Measurements from ENCODE around the gene CRYBA1. TPM values are rescaled to one million over a fixed set of nuclear protein-coding genes. Genes with fewer than 3 reads are reported as not detected.

CRYBA1 gene
- total RNA-seq, 2 donors from 2014 or later: not detected

DNA sequence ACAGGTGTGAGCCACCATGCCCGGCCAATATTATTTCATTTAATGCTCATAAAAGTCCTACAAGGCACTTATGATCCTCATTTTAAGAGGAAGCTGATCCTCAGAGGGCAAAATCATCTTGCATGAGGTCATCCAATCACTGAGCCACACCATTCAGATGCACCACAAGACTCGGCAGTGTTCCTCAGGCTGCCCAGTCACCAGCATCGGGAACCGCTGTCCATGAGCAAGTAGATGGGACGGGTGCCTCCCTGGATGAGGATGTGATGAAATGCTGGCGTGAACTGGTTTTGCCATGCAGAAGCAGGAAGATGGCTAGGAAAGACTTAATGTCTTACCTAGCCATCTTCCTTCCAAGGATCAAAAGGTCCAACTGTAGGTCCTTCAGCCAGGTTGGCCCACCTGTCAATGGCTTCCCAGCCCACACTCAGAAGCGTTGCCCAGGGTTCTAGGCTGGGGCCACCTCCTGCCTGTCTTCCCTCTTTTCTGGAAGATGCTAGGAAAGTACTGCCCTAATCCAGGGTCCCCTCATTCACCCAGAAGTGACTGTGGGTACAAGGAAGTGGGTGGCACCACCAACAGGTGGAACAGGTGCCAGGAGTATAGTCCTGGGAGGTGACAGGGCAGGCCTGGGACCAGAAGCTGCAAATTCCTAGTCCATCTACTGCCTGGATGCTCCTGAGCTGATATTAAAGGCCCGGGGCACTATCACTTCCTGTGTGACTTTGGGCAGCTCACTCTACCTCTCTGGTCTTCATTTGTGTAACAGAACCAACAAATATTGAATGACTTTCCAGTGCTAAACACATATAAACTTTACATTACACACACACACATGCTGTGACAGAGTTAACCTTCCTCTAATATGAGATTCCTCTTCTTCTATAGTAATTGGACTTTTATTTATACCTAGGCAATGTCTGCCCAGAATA, 32.2 kb upstream of the CRYBA1 start:
- intact Hi-C loops (cut with DNase I): no loop called here
- no peak overlapping the region for H3K4me3 ChIP-seq
- no peak for DNase-seq (ENCODE audit: low spot score)
- no peak overlapping the region for H3K27ac ChIP-seq
- H3K9me3 ChIP-seq: no peaks in the 10 kb centered on the region
- 87% methylated on average over 8 of the region's 8 CpGs for WGBS
- no peaks in the 10 kb centered on the region for H3K4me1 ChIP-seq (replicated peaks)
- TF ChIP-seq POLR2A (IDR thresholded peaks at IDR 0.05) (no peak), POLR2AphosphoS5 (IDR thresholded peaks at IDR 0.05) (no peak)
- H3K27me3 ChIP-seq (replicated peaks; ENCODE audit: insufficient read depth): no peaks in the 10 kb centered on the region
- no peaks in the 10 kb centered on the region for H3K36me3 ChIP-seq

DNA sequence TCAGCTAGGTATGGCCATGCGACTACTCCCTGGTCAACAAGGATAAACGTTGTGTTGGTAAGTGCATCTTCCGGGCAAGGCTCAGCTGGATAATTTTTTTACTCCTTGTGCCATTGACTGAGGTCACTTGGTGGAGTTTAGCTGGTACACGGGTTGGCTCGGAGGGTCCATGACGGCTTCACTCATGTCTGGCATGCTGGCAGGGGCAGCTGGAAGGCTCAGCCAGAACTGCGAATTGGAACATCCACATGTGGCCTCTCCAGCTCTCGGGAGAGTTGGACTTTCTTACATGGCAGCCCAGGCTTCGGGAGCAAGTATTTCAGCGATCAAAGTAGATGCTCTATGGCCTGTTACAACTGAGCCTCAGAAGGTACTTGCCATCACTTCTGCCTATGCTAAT, 31.5 kb upstream of the CRYBA1 start:
- Histone ChIP-seq H3K9me3 (no peaks in the 10 kb centered on the region), H3K36me3 (no peaks in the 10 kb centered on the region), H3K27ac (no peak overlapping the region), H3K4me1 (replicated peaks) (no peaks in the 10 kb centered on the region), H3K27me3 (replicated peaks; ENCODE audit: insufficient read depth) (no peaks in the 10 kb centered on the region), H3K4me3 (no peak overlapping the region)
- intact Hi-C loops (cut with DNase I): no loop called here
- DNase-seq (ENCODE audit: low spot score): no peak
- no peak for TF ChIP-seq POLR2AphosphoS5 (IDR thresholded peaks at IDR 0.05)
- TF ChIP-seq, protein P1, sequence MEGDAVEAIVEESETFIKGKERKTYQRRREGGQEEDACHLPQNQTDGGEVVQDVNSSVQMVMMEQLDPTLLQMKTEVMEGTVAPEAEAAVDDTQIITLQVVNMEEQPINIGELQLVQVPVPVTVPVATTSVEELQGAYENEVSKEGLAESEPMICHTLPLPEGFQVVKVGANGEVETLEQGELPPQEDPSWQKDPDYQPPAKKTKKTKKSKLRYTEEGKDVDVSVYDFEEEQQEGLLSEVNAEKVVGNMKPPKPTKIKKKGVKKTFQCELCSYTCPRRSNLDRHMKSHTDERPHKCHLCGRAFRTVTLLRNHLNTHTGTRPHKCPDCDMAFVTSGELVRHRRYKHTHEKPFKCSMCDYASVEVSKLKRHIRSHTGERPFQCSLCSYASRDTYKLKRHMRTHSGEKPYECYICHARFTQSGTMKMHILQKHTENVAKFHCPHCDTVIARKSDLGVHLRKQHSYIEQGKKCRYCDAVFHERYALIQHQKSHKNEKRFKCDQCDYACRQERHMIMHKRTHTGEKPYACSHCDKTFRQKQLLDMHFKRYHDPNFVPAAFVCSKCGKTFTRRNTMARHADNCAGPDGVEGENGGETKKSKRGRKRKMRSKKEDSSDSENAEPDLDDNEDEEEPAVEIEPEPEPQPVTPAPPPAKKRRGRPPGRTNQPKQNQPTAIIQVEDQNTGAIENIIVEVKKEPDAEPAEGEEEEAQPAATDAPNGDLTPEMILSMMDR (IDR thresholded peaks at IDR 0.05): no peak
- no peak for TF ChIP-seq POLR2A (IDR thresholded peaks at IDR 0.05)
- 90% methylated on average over 10 of the region's 10 CpGs for WGBS

DNA sequence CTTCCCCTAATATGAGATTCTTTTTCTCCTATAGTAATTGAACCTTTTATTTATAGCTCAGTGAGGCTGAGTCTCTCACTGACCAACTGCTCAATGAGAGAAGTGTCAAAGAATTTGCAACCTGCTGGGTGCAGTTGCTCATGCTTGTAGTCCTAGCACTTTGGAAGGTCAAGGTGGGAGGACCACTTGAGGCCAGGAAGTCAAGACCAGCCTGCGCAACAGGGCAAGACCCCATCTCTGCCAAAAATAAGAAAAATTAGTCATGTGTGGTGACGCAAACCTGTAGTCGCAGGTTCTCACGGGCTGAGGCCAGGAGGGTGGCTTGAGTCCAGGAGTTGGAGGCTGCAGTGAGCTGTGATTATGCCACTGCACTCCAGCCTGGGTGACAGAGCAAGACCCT, 30.9 kb upstream of the CRYBA1 start:
- no peaks in the 10 kb centered on the region for H3K4me1 ChIP-seq (replicated peaks)
- intact Hi-C loops (cut with DNase I): no loop called here
- no peaks in the 10 kb centered on the region for H3K9me3 ChIP-seq
- H3K4me3 ChIP-seq: no peak overlapping the region
- H3K27me3 ChIP-seq (replicated peaks; ENCODE audit: insufficient read depth): no peaks in the 10 kb centered on the region
- WGBS: 58% methylated on average over 4 of the region's 4 CpGs
- TF ChIP-seq POLR2AphosphoS5 (IDR thresholded peaks at IDR 0.05) (no peak), POLR2A (IDR thresholded peaks at IDR 0.05) (no peak)
- TF ChIP-seq, protein P1 (IDR thresholded peaks at IDR 0.05): no peak
- DNase-seq (ENCODE audit: low spot score): no peak
- no peaks in the 10 kb centered on the region for H3K36me3 ChIP-seq
- H3K27ac ChIP-seq: no peak overlapping the region

DNA sequence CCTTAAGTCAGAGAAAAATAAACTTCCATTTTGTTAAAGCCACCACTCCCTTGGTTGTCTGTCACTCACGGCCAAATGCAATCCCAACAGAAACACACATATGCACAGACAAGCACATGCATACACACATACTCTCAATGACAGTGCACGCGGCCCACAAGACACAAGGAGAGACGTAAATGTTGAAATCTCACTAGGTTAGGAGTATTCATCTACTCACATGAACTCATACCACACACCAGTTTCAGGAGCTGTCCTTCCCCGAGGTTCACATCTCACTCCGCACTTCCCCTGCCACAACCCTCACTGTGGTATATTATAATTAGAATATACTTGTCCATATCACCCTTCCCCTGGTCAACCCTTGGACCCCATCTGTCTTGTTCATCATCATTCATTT, 30.5 kb upstream of the CRYBA1 start:
- intact Hi-C loops (cut with DNase I): no loop called here
- no peak overlapping the region for H3K4me3 ChIP-seq
- no peak for DNase-seq (ENCODE audit: low spot score)
- no peaks in the 10 kb centered on the region for H3K36me3 ChIP-seq
- H3K27ac ChIP-seq: no peak overlapping the region
- H3K9me3 ChIP-seq: no peaks in the 10 kb centered on the region
- 86% methylated on average over 6 of the region's 6 CpGs for WGBS
- no peaks in the 10 kb centered on the region for H3K4me1 ChIP-seq (replicated peaks)
- TF ChIP-seq POLR2A (IDR thresholded peaks at IDR 0.05) (no peak), POLR2AphosphoS5 (IDR thresholded peaks at IDR 0.05) (no peak)
- TF ChIP-seq, protein P1 (IDR thresholded peaks at IDR 0.05): no peak
- no peaks in the 10 kb centered on the region for H3K27me3 ChIP-seq (replicated peaks; ENCODE audit: insufficient read depth)

DNA sequence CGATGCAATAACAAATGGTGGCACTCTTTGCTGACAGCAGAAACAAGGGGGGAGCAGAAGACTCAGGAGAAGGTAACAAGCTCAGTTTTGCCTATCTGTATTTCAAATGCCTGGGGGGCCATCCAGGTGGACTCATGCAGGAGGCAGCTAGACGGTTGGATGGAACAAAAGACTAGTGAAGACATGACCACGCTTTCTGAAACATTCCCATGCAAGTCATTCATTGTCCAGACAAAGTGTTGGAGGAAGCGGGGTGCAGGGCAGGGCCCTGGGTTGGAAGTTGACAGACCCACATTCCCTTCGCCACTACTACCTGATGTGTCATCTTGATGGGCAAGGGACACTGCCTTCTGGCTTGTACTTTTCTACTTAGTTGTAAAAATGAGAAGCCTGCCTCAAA, 29.8 kb upstream of the CRYBA1 start:
- no peak for DNase-seq (ENCODE audit: low spot score)
- H3K9me3 ChIP-seq: no peaks in the 10 kb centered on the region
- TF ChIP-seq POLR2A (IDR thresholded peaks at IDR 0.05) (no peak), POLR2AphosphoS5 (IDR thresholded peaks at IDR 0.05) (no peak)
- TF ChIP-seq, protein P1 (IDR thresholded peaks at IDR 0.05): no peak
- no peaks in the 10 kb centered on the region for H3K27me3 ChIP-seq (replicated peaks; ENCODE audit: insufficient read depth)
- H3K27ac ChIP-seq: no peak overlapping the region
- no peaks in the 10 kb centered on the region for H3K36me3 ChIP-seq
- no peaks in the 10 kb centered on the region for H3K4me1 ChIP-seq (replicated peaks)
- 79% methylated on average over 5 of the region's 5 CpGs for WGBS
- no peak overlapping the region for H3K4me3 ChIP-seq
- intact Hi-C loops (cut with DNase I): no loop called here
